Islet precursor cell (in vitro differentiated cells): ENCODE results near the gene TIMP1.

Experiments used
- DNase-seq: peaks from one replicate; pipeline ENCODE4 v3.0.0-alpha.2; 2018

TIMP1 gene

DNA sequence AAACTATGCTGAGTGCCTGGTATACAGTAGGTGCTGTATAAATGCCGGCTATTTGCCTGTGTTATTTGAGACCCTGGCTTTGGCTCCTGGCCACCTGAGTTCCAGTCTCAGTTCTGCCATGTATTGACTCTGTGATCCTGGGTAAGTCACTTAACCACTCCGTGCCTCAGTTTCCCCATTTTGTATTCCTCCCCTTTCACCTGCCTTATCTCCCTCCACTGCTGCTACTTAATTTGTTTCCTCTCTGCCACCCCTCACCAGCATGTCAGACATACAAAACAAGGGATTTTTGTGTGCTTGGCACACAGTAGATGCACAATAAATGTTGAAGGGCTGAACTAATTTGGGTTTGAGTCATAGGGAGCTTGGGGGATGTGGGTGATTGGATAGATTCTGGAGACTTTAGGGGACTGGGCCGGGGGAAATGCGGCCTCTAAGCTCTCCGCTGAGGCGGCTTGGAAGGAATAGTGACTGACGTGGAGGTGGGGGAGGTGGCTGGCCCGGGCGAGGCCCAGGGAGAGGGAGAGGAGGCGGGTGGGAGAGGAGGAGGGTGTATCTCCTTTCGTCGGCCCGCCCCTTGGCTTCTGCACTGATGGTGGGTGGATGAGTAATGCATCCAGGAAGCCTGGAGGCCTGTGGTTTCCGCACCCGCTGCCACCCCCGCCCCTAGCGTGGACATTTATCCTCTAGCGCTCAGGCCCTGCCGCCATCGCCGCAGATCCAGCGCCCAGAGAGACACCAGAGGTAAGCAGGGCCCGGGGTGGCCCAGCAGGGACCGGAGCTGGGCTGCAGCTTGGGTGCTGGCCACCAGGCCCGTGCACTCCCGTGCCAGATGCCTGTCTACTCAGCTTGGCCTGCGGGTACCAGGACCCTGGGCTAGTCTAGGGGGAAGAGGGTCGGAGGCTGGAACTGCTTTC, at the start of gene TIMP1:
Gene TIMP1 (plus strand): TSS at position 706 of the 917 bp plus-strand sequence. CDS start 980 bp downstream, outside the sequence.
- peak; percentile 97 for DNase-seq

DNA sequence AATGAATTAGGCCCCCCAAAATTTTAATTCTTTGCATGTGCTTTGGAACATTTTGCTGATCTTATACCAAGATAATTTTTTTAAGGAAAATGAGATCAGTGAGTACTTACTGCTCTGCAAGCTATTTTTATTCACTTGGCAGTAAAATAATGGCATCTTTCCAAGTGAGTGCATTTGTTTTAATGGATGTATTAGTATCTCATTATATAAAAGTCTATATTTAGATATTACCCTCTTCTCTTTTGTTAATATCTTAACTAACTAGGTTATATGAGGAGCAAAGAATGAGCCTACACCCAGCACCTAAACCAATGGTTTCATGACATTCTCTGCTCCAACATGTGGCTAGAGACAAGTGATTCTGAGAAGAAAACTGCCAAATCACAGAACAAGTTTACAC, 42.4 kb upstream of the TIMP1 start:
- no peak for DNase-seq

DNA sequence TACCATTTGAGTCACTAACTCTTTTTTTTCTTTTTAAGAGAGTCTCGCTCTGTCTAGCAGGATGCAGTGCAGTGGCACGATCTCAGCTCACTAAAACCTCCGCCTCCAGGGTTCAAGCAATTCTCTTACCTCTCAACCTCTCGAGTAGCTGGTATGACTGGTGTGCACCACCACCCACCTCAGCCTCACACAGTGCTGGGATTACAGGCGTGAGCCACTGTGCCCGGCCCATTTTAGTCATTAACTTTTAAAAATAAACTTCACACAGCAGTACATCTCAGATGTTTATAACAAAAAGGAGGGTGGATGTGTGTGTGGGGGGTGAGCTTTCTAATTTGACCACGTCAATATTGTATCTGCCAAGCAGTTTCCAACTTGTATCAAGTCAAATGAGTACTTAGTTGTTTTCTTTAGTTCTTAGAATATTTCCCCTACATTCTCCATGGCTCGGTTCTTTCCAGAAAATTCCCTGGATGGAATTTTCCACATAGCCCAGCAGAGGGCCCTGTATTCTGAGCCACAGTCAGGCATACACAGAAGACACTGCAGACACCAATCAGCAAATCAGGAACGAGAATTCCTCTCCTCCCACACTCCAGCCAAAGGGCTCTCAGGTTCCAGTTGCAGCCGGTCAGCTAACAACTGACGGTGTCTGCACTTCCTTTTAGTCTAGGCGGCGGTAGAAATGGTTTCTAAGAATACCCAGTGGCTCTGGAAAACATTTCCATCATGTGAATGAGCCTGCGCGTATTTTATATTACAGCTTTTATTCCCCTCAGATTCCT, 41.3 kb upstream of the TIMP1 start:
- DNase-seq: peak; percentile 90

DNA sequence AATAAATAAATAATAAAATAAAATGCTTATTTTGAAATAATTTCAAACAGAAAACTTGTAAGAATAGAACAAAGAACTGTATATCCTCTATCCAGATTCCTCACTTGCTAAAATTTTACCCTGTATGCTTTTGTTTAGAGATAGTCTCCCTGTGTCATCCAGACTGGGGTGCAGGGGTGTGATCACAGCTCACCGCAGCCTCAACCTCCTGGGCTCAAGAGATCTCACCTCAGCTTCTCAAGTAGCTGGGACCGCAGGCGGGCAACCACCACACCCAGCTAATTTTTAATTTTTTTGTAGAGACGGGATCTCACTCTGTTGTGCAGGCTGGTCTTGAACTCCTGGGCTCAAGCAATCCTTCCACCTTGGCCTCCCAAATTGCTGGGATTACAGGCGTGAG, 38.7 kb upstream of the TIMP1 start:
- no peak for DNase-seq

DNA sequence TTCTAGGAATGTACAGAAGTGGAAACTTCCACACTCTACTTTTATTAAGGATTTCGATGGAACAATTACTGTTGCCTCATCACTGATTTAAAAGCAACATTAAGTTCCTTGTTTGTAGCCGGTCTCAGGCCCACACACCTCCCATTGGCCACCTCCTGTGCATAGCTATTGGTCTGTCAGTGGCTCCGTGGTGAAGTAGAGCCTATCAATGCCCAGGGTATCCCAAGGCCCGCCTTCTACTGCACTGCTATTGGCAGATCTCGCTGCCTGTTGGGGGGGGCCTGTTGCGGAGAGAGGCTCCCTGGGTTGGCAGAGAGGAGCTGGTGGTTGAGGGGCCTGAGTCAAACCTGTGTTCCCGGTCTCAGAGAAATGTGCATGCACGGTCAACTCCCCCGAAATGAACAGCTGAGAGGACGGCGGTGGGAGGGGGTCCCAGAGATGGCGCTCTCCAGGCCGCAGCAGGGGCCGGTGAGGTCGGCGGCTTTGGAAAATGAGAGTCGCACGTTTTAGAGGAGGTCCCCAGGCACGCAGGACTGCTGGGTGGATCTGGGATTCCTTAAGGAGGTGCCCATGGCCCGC, 26.1 kb upstream of the TIMP1 start:
- DNase-seq: peak; percentile 94

DNA sequence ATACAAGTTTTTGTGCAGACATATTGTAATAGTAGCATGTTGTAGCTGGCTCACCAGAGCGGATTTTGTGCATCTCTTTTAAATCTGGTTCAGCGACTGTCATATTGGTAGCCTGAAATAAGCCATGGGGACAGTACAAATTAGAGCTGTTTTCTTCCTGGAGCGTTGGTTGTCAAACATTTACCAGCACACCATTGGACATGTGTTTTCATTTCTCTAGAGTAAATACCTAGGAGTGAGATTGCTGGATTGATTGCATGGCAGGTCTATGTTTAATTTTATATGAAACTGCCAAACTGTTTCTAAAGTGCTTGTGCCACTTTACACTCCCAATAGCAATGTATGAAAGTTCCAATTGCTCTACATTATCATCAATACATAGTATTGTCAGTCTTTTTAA, 23.8 kb upstream of the TIMP1 start:
- no peak for DNase-seq

DNA sequence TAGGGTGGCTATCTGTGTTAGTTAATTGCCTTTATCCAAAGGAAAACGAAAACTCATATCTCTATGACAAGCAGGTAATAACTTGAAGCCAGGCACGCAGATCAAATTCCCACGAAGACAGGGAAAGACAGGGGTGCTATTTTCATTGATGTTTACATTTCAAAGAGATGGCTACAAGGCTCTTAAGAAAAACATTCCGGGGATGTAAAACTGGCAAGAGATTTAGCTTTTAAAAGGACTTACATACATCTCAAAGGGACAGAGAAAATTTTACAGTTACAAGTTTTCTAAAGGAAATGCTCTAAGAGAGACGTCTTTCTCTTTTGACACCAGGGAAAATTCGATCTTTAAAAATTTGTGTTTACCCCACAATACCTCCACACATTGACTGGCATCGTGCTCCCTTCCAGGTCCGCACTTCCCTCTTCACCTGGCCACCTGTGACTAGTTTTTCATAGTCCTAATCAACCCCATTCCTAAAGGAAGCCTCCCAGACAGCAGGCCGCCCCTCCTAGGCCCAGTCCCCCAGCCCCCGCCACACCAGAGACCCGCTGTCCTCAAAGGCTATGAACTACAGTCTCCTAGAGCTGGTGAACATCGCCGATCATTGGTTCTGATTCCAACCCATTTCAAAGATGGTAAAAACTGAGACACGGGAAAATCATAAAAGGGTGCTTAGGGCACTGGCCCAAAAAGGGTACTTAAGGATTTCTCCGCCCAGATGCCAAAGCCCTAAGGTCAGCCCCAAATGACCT, 21.9 kb upstream of the TIMP1 start:
- no peak for DNase-seq

DNA sequence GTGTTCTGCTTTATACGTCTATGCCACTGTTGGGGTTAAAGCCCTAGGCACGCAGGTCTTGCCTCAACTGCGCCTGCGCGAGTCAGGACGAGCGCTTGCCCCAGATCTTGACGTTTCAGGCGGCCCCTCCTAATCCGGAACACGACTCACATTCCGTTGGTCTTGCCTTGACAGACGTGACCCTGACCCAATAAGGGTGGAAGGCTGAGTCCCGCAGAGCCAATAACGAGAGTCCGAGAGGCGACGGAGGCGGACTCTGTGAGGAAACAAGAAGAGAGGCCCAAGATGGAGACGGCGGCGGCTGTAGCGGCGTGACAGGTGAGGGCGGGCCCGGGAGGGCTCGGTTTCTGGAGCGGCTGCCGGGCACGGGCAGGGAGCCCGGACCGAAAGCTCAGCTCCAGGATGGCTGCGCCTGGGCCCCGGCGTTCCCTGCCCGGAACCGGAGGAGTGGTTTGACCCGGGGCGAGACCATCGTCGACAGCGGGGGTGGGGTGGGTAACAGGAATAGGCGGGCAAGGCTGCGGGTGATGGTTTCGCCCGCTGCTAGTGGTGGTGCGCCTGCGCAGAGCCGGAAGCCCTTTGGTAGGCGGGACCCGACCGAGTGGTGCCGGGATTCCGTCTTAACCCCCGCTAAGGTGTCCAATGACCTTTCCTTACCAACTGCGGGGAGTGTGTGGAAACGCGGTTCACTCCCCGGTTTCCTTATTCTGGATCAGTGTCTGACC, 21.1 kb upstream of the TIMP1 start, which contains the start of gene ARAF:
Gene ARAF (plus strand): TSS at position 272 of the 725 bp plus-strand sequence. CDS start 1,763 bp downstream, outside the sequence.
- DNase-seq: peak; percentile 99

DNA sequence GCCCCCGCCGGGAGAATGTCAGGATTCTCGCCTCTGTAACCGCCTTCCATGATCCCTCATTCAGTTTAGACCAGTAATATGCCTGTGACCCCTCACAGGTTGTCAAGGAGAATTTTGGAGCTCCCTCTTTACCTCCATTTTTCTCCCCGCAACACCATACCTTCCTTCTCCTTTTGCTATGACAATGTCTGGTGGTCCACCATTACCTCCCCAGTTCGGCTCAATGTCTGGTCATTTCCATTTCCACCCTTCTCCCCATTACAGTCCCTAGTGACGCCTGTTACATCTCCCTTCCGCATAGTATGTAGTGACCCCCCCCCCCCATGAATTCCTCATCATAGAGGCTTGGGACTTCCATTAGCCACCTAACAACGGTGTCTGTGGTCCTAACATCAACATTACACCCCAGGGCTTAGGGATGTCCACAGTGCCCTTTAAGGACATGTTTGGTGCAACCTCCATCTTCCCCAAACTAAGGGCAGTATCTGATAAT, 20.5 kb upstream of the TIMP1 start:
- DNase-seq: no peak

DNA sequence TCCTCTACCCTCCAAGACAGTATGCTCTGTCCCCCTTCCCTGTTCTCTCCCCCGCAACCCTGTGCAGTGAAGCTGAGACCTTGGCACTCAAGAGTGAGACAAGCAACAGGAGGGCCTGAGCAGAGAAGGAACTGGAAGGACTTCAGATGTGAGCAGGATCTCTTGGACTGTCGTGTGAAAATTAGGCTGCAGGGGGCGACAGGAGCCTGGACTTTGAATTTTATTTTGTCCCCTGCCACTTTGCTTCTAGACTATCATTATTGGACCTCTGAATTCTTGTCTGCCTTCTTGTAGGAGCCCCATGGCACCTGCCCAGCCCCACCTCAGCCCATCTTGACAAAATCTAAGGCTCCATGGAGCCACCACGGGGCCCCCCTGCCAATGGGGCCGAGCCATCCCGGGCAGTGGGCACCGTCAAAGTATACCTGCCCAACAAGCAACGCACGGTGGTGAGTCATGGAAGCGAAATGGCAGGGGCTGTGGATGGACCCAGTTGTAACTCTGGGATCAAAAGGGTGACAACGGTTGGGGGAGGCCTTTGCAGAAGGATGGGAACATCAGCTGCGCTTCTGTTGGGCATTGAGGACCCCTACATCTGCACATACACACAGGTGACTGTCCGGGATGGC, 19.5 kb upstream of the TIMP1 start:
- DNase-seq: no peak

DNA sequence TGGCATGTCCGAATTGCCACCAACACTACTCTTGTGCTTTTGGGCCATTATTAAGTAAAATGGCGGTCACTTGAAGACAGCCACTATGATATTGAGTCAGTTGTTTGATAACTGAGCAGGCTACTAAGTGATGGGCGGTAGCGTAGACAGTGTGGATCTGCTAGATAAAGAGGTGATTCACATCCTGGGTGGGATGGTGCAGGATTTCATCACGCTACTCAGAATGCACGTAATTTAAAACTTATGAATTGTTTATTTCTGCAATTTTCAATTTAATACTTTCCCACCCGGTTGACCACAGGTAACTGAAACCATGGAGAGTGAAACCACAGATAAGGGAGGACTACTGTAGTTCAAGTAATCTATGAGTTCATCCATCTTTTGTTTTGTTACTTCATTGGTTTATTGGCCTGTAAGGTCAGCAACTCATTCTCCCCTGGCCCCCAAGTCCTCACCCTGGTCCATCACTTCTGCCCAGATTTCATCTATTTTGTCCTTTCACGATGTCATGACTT, 18.4 kb upstream of the TIMP1 start:
- no peak for DNase-seq

DNA sequence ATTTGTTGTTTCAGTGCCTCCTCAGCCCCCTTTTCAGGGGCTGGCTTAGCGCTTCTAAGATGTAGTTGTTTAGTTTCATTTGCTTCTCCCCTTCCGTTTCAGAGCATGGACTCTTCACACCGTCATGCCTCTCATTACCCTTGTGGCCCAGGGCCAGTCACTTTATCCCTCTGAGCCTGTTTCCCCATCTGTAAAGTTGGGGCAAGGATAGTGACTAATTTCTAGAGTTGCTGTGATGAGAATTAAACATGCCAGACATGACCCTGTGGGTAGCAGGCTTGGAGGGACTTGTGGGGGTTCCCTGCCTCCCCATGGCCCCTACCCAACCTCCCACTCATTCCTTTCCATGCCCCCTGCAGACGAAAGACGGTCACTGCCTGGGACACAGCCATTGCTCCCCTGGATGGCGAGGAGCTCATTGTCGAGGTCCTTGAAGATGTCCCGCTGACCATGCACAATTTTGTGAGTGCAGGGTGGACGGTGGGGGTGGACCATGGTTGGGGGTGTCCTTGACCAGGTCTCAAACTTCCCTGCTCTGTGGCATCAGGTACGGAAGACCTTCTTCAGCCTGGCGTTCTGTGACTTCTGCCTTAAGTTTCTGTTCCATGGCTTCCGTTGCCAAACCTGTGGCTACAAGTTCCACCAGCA, 17.7 kb upstream of the TIMP1 start:
- DNase-seq: no peak

DNA sequence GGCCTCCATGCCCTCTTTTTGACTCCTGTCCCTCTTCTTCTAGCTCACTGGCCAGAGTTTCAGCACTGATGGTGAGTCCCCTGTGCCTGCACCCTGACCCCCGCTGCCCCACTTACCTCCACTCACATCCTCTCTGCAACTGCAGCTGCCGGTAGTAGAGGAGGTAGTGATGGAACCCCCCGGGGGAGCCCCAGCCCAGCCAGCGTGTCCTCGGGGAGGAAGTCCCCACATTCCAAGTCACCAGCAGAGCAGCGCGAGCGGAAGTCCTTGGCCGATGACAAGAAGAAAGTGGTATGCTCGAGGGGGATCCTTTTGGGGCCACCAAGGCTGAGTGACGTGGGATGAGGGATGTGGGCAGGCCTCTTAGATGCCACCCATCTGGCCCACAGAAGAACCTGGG, 15.4 kb upstream of the TIMP1 start:
- no peak for DNase-seq

DNA sequence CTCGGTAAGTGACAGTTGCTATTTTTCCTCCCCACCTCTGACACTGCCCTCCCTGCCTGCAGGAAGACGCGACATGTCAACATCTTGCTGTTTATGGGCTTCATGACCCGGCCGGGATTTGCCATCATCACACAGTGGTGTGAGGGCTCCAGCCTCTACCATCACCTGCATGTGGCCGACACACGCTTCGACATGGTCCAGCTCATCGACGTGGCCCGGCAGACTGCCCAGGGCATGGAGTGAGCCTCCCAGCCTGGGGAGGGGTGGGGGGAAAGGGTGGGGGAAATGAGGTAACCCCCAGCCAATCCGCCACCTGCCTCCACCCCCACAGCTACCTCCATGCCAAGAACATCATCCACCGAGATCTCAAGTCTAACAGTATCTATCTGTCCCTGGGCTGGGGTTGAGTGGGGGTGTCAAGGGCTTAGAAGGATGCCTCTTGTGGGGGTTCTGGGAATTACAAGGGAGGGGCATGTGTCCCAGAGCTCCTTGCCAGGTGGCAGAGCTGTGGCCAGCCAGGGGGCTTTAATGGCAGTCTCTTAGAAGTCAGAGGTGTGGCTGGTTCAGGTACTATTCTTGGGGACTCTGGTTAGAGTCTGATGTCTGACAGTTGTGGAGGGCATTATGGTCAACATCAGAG, 13.5 kb upstream of the TIMP1 start:
- peak; percentile 60 for DNase-seq

DNA sequence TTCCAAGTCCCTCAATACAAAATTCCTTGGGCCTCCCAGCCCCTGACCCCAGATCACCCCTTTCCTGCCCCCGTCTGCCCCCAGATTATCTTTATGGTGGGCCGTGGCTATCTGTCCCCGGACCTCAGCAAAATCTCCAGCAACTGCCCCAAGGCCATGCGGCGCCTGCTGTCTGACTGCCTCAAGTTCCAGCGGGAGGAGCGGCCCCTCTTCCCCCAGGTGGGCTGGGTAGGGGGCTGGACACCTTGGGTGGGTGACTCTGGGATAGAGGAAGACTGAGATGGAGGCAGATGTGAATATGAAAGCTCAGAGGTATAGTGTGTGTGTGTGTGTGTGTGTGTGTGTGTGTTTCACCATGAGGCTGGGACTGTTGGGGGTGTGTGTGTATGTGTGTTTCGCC, 11.4 kb upstream of the TIMP1 start:
- peak; percentile 26 for DNase-seq

DNA sequence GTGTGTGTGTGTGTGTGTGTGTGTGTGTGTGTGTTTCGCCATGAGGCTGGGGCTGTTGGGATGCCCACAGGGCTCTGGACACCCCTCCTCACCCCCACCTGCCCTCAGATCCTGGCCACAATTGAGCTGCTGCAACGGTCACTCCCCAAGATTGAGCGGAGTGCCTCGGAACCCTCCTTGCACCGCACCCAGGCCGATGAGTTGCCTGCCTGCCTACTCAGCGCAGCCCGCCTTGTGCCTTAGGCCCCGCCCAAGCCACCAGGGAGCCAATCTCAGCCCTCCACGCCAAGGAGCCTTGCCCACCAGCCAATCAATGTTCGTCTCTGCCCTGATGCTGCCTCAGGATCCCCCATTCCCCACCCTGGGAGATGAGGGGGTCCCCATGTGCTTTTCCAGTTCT, 11.0 kb upstream of the TIMP1 start:
- DNase-seq: peak; percentile 29

DNA sequence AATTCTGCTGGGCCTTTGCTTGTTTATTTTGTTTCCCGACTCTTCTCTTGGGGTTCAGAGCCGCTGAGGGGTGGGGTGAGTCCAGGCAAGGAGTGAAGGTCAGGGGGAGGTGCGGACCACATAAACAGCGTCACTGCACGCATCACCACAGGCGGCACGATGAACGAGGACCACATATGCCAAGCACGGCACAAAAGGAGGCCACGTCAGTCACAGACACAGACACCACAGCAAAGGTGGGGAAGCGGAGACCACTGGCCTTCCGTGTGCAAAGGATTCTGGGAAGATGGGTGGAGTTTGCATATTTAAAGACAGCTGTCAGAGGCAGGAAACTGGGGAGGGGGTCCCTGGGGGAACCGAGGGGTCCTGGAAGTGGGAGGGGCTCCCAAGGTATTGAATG, 10.3 kb upstream of the TIMP1 start:
- DNase-seq: no peak

DNA sequence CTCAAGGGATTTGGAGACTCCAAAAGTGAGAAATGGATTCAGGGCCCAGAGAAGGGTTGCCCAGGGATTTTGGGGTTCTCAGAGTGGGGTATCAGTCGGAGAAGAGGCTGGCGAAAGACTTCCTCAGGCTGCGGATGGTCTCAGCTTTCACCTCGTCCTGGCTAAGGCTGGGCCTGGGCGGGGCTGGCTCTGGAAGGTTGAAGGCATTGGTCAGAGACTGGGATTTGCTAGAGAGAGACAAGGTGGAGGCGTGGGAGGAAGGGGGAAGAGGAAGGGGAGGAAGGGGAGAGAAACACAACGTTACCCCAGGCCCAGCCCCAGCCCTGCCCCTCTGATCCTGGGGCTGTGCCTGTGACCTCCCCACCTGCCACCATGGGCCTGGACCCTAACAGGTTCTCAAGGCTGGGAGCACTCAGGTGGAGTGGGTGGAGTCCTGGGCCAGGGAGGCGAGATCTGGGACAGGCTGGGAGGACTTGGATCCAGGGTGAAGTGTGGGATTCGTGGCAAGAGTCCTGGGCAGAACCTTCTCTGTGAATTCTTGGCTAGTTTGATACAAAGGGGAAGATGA, 9.4 kb upstream of the TIMP1 start:
- peak; percentile 49 for DNase-seq

DNA sequence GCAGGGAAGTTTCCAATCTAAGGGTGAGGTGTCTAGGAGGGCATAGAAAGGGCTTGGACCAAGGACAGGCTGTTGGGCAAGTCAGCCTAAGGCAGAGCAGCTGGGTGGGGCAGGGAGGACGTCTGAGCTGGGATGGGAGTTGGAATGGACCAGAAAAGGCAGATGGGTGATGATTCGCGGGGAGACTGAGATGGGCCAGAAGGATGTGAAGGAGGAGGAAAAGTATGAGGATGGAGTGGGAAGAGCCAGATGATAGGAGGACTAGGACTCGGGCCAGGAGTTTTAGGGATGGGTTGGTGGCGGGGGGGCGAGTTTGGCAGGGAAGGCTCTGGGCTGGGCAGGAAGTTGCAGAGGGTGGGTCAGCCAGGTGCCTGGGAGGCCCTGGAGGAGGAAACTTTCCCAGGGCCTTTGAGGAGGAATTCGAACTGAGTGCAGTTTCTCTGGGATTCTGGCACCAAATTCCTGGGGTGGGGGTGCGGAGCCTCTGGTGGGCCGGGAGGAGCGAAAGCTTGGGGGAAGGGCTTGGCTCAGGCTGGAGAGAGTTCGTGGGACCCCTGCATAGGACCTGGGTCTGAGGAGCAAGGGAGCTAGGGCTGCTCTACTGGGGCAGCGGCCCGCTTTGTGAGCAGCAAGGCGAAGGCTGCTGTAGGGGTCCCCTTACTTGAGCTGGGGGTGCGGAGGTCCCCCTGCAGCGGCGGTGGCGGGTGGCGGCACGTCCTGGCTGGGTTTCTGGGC, 8.7 kb upstream of the TIMP1 start:
- peak; percentile 93 for DNase-seq
